GM12873 (cell line): ENCODE data around the gene PIGU.

Experiments used
- CTCF ChIP-seq: IDR thresholded peaks from 2 replicates; pipeline ENCODE4 v1.5.1; 2012; ENCODE audit warnings: low read depth, mild to moderate bottlenecking, moderate library complexity, low read length, control low read depth; ENCODE audit not compliant: insufficient read depth; ENCODE audit errors: missing control alignments

Gene PIGU

GRCh38 chr20:34680586-34681175, 3.8 kb upstream of the PIGU start:
- TF ChIP-seq CTCF = no peak

- no peak for TF ChIP-seq CTCF
These were observed 775 bp downstream of the PIGU start for GRCh38 chr20:34675993-34676641.

GRCh38 chr20:34675561-34675960, 1.3 kb downstream of the PIGU start:
- no peak for TF ChIP-seq CTCF

GRCh38 chr20:34673412-34673811, 3.5 kb downstream of the PIGU start:
- no peak for TF ChIP-seq CTCF

- no peak for TF ChIP-seq CTCF
These were observed 7.8 kb downstream of the PIGU start for GRCh38 chr20:34669094-34669493.

- no peak for TF ChIP-seq CTCF
These were observed 13.5 kb downstream of the PIGU start for GRCh38 chr20:34663213-34663943.

GRCh38 chr20:34654207-34654744, 22.6 kb downstream of the PIGU start:
- TF ChIP-seq CTCF = no peak
